Esophagus muscularis mucosa (tissue), 4 donors: ENCODE measurements around the gene NR1H2. TPM values are rescaled to one million over a fixed set of nuclear protein-coding genes. Genes with fewer than 3 reads are reported as not detected.

Experiments used
- DNase-seq: peaks from one replicate; pipeline ENCODE4 v3.0.0-alpha.2; 2017; ENCODE audit errors: extremely low spot score
- H3K27ac ChIP-seq, 4 donors: fragments of 200-600 bp; sonication (generic); replicated peaks in 1 of 4; 1 replicate in 3 of 4; 2 replicates in 1 of 4; pipeline ENCODE4 v1.5.1; 2016 to 2019; ENCODE audit warnings: mild to moderate bottlenecking in 1 of 4
- H3K27me3 ChIP-seq, 4 donors: fragments of 200-600 bp; sonication (generic); one replicate each; pipeline versions ENCODE4 v1.5.1 to v1.6.0; 2016 to 2019
- H3K36me3 ChIP-seq, 4 donors: fragments of 200-600 bp; sonication (generic); one replicate each; pipeline ENCODE4 v1.5.1; 2016 to 2019
- H3K4me1 ChIP-seq, 4 donors: fragments of 200-600 bp; sonication (generic); one replicate each; pipeline ENCODE4 v1.5.1; 2016 to 2019
- H3K4me3 ChIP-seq, 4 donors: fragments of 200-600 bp; sonication (generic); 1 replicate in 2 of 4; 2 replicates in 2 of 4; pipeline ENCODE4 v1.5.1; 2016 to 2019; ENCODE audit warnings: mild to moderate bottlenecking in 4 of 4, moderate library complexity in 1 of 4
- H3K9me3 ChIP-seq, 4 donors: fragments of 200-600 bp; sonication (generic); 1 replicate in 3 of 4; 2 replicates in 1 of 4; pipeline ENCODE4 v1.5.1; 2016 to 2019
- EP300 ChIP-seq: sonication (generic); formaldehyde crosslinking; IDR thresholded peaks from one replicate; pipeline ENCODE4 v1.6.1; 2017; ENCODE audit warnings: antibody characterized with exemption
- POLR2A ChIP-seq: fragments of 450-650 bp; IDR thresholded peaks from one replicate; pipeline ENCODE4 v1.6.1; 2017; ENCODE audit warnings: antibody characterized with exemption, moderate library complexity, mild to moderate bottlenecking, low read depth
- POLR2AphosphoS5 ChIP-seq, 2 donors: sonication (generic); formaldehyde crosslinking; IDR thresholded peaks; one replicate each; pipeline ENCODE4 v1.6.1; 2017; ENCODE audit warnings: antibody characterized with exemption in 2 of 2
- WGBS: methylation state at CpG from one replicate; pipeline ENCODE4 v1.1.5; 2018; 5-methylcytosine and 5-hydroxymethylcytosine counted together
- intact Hi-C: fragments of 100-400 bp; cut with DNase I; formaldehyde crosslinking; loops from one replicate; pipeline ENCODE4 v1.15.1; 2023
- total RNA-seq, 4 donors: library from RNA; depleted of rRNA; stranded (reverse); fragments of >200 nt; gene quantifications; one replicate each; pipeline versions ENCODE4 v1.1.0 to v1.2.1, GENCODE V29; 2016
- TF ChIP-seq, protein P1 (sequence below), 3 experiments: fragments of 200-600 bp in 2 of 3; fragments of 450-650 bp in 1 of 3; sonication (generic) in 2 of 3; IDR thresholded peaks; one replicate each; pipeline ENCODE4 v1.5.1; 2017 to 2019; ENCODE audit warnings: antibody characterized with exemption in 3 of 3, mild to moderate bottlenecking in 2 of 3, moderate library complexity in 1 of 3

NR1H2 gene
- total RNA-seq, 4 donors from 2014 or later, result 123 to 224 (median 191) TPM

DNA sequence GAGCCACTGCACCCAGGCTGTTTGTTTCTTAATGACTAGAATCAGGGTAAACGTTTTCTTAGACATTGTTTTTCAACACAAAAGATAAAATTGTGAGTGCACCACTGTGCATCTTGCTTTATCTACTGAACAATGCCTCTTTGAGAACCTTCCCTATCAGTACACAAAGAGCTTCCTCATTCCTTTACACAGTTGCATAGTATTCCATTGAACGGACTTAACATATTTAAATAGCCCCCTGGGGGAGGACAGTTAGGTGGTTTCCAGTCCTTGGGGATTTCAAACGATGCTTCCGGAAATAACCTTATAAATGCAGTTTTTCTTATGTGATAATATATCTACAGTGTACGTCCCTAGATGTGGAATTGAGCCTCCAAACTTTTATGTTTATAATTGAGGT is 16.5 kb downstream of the NR1H2 start:
- intact Hi-C loops, result no loop called here
- Histone ChIP-seq H3K27ac (no peak overlapping the region), H3K4me3 (no peak overlapping the region), H3K36me3 (peaks cover 0 to 15% (median 9%) of the 10 kb centered on the region in 4 donors), H3K27me3 (no peaks in the 10 kb centered on the region), H3K4me1 (no peaks in the 10 kb centered on the region), H3K9me3 (no peaks in the 10 kb centered on the region)
- WGBS, result 97% methylated on average over 5 of the region's 5 CpGs
- TF ChIP-seq, protein P1, sequence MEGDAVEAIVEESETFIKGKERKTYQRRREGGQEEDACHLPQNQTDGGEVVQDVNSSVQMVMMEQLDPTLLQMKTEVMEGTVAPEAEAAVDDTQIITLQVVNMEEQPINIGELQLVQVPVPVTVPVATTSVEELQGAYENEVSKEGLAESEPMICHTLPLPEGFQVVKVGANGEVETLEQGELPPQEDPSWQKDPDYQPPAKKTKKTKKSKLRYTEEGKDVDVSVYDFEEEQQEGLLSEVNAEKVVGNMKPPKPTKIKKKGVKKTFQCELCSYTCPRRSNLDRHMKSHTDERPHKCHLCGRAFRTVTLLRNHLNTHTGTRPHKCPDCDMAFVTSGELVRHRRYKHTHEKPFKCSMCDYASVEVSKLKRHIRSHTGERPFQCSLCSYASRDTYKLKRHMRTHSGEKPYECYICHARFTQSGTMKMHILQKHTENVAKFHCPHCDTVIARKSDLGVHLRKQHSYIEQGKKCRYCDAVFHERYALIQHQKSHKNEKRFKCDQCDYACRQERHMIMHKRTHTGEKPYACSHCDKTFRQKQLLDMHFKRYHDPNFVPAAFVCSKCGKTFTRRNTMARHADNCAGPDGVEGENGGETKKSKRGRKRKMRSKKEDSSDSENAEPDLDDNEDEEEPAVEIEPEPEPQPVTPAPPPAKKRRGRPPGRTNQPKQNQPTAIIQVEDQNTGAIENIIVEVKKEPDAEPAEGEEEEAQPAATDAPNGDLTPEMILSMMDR (IDR thresholded peaks at IDR 0.05), result no peak
- TF ChIP-seq POLR2A, result no peak
- TF ChIP-seq EP300, result no peak
- no peak for TF ChIP-seq POLR2AphosphoS5 (IDR thresholded peaks at IDR 0.05)
- no peak for DNase-seq

DNA sequence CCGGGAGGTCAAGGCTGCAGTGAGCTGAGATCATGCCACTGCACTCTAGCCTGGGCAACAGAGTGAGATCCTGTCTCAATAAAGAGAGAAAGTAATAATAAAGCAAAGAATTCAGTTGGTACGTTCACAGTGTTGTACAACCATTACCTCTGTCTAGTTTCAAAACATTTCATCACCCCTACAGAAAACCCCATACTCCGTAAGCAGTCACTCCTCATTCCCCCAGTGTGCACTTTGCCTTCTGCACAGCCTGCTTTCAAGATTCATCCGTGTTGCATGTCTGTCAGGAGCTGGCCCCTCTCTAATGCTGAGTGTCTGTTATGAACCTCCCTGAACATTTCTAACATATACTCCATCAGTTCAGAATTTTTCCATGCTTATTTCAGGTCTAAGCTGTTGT is 17.3 kb downstream of the NR1H2 start:
- no peak overlapping the region for H3K27ac ChIP-seq
- no peaks in the 10 kb centered on the region for H3K4me1 ChIP-seq
- no peaks in the 10 kb centered on the region for H3K27me3 ChIP-seq
- no peak overlapping the region for H3K4me3 ChIP-seq
- intact Hi-C loops, result no loop called here
- DNase-seq, result no peak
- 93% methylated on average over 4 of the region's 4 CpGs for WGBS
- H3K36me3 ChIP-seq, result peaks cover 0 to 12% (median 8%) of the 10 kb centered on the region in 4 donors
- TF ChIP-seq EP300 (no peak), POLR2AphosphoS5 (IDR thresholded peaks at IDR 0.05) (no peak), POLR2A (no peak)
- H3K9me3 ChIP-seq, result no peaks in the 10 kb centered on the region

DNA sequence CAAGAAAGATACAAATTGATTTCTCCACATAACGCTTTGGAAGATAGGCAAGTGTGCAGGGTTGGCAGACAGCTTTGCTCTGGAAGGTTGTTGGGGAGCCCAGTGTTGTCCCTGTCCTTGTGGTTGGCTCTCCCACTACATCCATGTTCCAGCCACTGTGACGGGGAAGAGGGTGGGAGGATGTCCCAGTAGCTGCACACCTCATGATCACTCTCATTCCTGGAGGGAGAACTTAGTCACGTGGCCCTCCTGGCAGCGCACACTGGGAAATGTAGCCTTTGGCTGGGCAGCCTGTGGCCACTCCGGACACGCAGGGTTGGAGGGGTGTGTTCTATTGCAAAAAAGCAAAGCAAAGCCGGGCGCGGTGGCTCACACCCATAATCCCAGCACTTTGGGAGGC is 17.8 kb downstream of the NR1H2 start:
- 95% methylated on average over 7 of the region's 9 CpGs for WGBS
- Histone ChIP-seq H3K27ac (no peak overlapping the region), H3K9me3 (no peaks in the 10 kb centered on the region), H3K4me3 (no peak overlapping the region), H3K27me3 (no peaks in the 10 kb centered on the region), H3K4me1 (no peaks in the 10 kb centered on the region), H3K36me3 (peaks cover 0 to 14% (median 10%) of the 10 kb centered on the region in 4 donors)
- intact Hi-C loops, result no loop called here
- DNase-seq, result no peak
- TF ChIP-seq POLR2A, result no peak
- no peak for TF ChIP-seq POLR2AphosphoS5 (IDR thresholded peaks at IDR 0.05)

DNA sequence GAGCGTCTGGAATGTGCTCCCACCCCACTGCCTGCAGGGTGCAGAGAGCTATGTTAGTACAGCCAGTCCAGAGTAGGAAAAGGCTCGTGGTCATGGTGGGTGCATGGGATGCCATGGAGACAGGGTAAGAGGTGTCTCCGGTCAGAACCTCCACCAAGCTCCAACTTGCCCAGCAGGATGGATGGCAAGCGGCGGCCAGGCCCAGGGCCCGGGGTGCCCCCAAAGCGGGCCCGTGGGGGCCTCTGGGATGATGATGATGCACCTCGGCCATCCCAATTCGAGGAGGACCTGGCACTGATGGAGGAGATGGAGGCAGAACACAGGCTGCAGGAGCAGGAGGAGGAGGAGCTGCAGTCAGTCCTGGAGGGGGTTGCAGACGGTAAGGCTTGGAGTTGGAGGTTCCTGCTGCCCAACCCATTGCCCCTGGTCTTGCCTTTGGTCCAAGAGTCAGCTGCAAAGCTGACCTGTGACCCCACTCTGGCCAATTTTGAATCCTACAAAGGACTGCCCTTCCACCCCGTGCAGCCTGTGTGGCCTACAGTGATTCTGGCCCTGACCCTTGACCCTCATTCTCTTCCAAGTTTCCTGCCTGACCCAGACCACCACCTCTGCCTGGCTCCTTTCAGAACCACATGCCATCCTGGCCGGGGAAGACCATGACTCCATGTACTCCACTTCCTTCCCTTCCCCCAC is 22.6 kb downstream of the NR1H2 start:
- no peak overlapping the region for H3K4me3 ChIP-seq
- no peak for TF ChIP-seq POLR2A
- no peak for TF ChIP-seq POLR2AphosphoS5 (IDR thresholded peaks at IDR 0.05)
- TF ChIP-seq, protein P1 (IDR thresholded peaks at IDR 0.05), result no peak
- no peak for TF ChIP-seq EP300
- H3K27ac ChIP-seq, result no peak overlapping the region
- no peak for DNase-seq
- H3K27me3 ChIP-seq, result no peaks in the 10 kb centered on the region
- intact Hi-C loops, result no loop called here
- no peaks in the 10 kb centered on the region for H3K4me1 ChIP-seq
- WGBS, result 91% methylated on average over 13 of the region's 13 CpGs
- peaks cover 0 to 34% (median 25%) of the 10 kb centered on the region in 4 donors for H3K36me3 ChIP-seq
- H3K9me3 ChIP-seq, result no peaks in the 10 kb centered on the region

DNA sequence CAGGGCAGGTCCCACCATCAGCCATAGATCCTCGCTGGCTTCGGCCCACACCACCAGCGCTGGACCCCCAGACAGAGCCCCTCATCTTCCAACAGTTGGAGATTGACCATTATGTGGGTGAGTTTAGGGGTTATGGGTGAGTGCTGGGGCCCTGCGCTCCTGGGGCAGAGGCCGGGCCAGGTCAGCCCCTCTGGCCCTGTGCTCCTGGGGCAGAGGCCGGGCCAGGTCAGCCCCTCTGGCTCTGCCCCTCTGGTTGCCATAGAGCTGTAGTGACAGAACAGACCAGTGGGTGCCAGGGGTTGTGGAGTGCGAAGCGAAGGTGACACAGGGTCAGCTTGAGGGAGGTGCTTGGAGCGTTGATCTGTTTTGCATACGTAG is 23.1 kb downstream of the NR1H2 start:
- Histone ChIP-seq H3K9me3 (no peaks in the 10 kb centered on the region), H3K4me1 (no peaks in the 10 kb centered on the region), H3K4me3 (no peak overlapping the region), H3K27me3 (no peaks in the 10 kb centered on the region), H3K36me3 (peaks cover 0 to 33% (median 28%) of the 10 kb centered on the region in 4 donors), H3K27ac (no peak overlapping the region)
- DNase-seq, result no peak
- intact Hi-C loops, result no loop called here
- WGBS, result 98% methylated on average over 8 of the region's 10 CpGs
- TF ChIP-seq EP300 (no peak), POLR2A (no peak), POLR2AphosphoS5 (IDR thresholded peaks at IDR 0.05) (no peak)
- TF ChIP-seq, protein P1 (IDR thresholded peaks at IDR 0.05), result no peak
